Esophagus muscularis mucosa (tissue), 4 donors: ENCODE results near the gene CENPB.

ENCODE experiments used
- CTCF ChIP-seq, 3 experiments: fragments of 200-600 bp in 2 of 3; fragments of 450-650 bp in 1 of 3; sonication (generic) in 2 of 3; IDR thresholded peaks; one replicate each; pipeline ENCODE4 v1.5.1; 2017 to 2019; ENCODE audit warnings: antibody characterized with exemption in 3 of 3, mild to moderate bottlenecking in 2 of 3, moderate library complexity in 1 of 3
- EP300 ChIP-seq: sonication (generic); formaldehyde crosslinking; IDR thresholded peaks from one replicate; pipeline ENCODE4 v1.6.1; 2017; ENCODE audit warnings: antibody characterized with exemption
- POLR2A ChIP-seq: fragments of 450-650 bp; IDR thresholded peaks from one replicate; pipeline ENCODE4 v1.6.1; 2017; ENCODE audit warnings: antibody characterized with exemption, moderate library complexity, mild to moderate bottlenecking, low read depth
- POLR2AphosphoS5 ChIP-seq, 2 donors: sonication (generic); formaldehyde crosslinking; IDR thresholded peaks; one replicate each; pipeline ENCODE4 v1.6.1; 2017; ENCODE audit warnings: antibody characterized with exemption in 2 of 2

- TF ChIP-seq CTCF (IDR thresholded peaks at IDR 0.05) (no peak), EP300 (no peak), POLR2AphosphoS5 (IDR thresholded peaks at IDR 0.05) (no peak), POLR2A (no peak)
Measured at GRCh38 chr20:3815703-3816315, 29.3 kb upstream of the CENPB start.
